ENCODE results near the gene ATP8B1.

DNA sequence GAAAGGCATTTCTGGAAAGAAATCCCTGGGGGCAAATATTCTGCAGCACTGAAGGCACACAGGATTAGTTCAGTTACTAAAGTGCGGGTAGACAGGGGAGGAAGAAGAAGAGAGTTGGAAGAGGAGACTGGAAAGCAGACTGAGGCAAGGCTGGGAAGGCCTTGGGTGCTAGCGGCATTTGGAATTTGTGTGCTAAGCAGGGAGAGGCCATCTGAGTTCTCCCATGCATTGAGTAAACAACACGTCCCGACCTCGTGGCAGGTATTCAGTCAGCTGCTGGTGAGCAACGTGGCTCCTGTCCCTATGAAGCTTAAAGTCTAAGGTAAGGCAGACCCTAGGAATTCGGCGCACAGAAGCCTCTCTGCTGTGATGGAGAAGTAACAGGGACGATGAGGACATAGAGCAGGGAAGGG lies 30.7 kb downstream of the ATP8B1 start:
- TF ChIP-seq, protein P1, sequence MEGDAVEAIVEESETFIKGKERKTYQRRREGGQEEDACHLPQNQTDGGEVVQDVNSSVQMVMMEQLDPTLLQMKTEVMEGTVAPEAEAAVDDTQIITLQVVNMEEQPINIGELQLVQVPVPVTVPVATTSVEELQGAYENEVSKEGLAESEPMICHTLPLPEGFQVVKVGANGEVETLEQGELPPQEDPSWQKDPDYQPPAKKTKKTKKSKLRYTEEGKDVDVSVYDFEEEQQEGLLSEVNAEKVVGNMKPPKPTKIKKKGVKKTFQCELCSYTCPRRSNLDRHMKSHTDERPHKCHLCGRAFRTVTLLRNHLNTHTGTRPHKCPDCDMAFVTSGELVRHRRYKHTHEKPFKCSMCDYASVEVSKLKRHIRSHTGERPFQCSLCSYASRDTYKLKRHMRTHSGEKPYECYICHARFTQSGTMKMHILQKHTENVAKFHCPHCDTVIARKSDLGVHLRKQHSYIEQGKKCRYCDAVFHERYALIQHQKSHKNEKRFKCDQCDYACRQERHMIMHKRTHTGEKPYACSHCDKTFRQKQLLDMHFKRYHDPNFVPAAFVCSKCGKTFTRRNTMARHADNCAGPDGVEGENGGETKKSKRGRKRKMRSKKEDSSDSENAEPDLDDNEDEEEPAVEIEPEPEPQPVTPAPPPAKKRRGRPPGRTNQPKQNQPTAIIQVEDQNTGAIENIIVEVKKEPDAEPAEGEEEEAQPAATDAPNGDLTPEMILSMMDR (IDR thresholded peaks at IDR 0.05 in 2 of 3, conservative IDR thresholded peaks at IDR 0.05 in 1 of 3; ENCODE audit: insufficient read depth in 2 of 3, low read depth in 1 of 3, low read length in 3 of 3), result no peak
- TF ChIP-seq, protein P2, sequence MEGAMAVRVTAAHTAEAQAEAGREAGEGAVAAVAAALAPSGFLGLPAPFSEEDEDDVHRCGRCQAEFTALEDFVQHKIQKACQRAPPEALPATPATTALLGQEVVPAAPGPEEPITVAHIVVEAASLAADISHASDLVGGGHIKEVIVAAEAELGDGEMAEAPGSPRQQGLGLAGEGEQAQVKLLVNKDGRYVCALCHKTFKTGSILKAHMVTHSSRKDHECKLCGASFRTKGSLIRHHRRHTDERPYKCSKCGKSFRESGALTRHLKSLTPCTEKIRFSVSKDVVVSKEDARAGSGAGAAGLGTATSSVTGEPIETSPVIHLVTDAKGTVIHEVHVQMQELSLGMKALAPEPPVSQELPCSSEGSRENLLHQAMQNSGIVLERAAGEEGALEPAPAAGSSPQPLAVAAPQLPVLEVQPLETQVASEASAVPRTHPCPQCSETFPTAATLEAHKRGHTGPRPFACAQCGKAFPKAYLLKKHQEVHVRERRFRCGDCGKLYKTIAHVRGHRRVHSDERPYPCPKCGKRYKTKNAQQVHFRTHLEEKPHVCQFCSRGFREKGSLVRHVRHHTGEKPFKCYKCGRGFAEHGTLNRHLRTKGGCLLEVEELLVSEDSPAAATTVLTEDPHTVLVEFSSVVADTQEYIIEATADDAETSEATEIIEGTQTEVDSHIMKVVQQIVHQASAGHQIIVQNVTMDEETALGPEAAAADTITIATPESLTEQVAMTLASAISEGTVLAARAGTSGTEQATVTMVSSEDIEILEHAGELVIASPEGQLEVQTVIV (CRISPR knock-in tag; IDR thresholded peaks at IDR 0.05; ENCODE audit: borderline replicate concordance), result no peak
- TF ChIP-seq ZNF79 (CRISPR knock-in tag; IDR thresholded peaks at IDR 0.05; ENCODE audit: low read depth) (no peak), ZFP36 (IDR thresholded peaks at IDR 0.05; ENCODE audit: low read depth, low read length, partially characterized antibody) (no peak), ZNF133 (CRISPR knock-in tag; IDR thresholded peaks at IDR 0.05) (no peak), MECOM (CRISPR knock-in tag; IDR thresholded peaks at IDR 0.05) (no peak), MYC (IDR thresholded peaks at IDR 0.05; ENCODE audit: low read depth, low read length) (no peak), MYC (CRISPR knock-in tag; IDR thresholded peaks at IDR 0.05; ENCODE audit: borderline replicate concordance, low read depth) (no peak), GTF2F1 (IDR thresholded peaks at IDR 0.05; ENCODE audit: low read depth, low read length) (no peak), SIN3B (IDR thresholded peaks at IDR 0.05; ENCODE audit: low read depth) (no peak)
- TF ChIP-seq, protein P3, sequence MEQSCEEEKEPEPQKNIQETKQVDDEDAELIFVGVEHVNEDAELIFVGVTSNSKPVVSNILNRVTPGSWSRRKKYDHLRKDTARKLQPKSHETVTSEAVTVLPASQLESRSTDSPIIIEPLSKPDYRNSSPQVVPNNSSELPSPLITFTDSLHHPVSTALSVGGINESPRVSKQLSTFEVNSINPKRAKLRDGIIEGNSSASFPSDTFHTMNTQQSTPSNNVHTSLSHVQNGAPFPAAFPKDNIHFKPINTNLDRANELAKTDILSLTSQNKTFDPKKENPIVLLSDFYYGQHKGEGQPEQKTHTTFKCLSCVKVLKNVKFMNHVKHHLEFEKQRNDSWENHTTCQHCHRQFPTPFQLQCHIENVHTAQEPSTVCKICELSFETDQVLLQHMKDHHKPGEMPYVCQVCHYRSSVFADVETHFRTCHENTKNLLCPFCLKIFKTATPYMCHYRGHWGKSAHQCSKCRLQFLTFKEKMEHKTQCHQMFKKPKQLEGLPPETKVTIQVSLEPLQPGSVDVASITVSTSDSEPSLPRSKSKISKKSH (CRISPR knock-in tag; IDR thresholded peaks at IDR 0.05), result no peak
